Activated B cell treated with CpG ODN at 0.5 μM for 24 hours (primary cell): Measurements from ENCODE around the gene LRP2BP. TPM values are rescaled to one million over a fixed set of nuclear protein-coding genes. Genes with fewer than 3 reads are reported as not detected.

ENCODE experiments used
- ATAC-seq: fragments of 200-7000 bp; cut with Tn5 transposase; one replicate; pipeline ENCODE4 v1.10.0; 2021; ENCODE audit warnings: low read depth, mild to moderate bottlenecking, moderate library complexity
- CTCF ChIA-PET: fragments of 350-600 bp; sonication (Branson Sonifier 250); formaldehyde crosslinking; loops from one replicate; lab custom pipeline; 2021; ENCODE audit warnings: antibody characterized with exemption; lab: Charles Lee
- POLR2A ChIA-PET: fragments of 350-600 bp; sonication (Branson Sonifier 250); formaldehyde crosslinking; loops from one replicate; lab custom pipeline; 2021; ENCODE audit warnings: antibody characterized with exemption; lab: Charles Lee
- DNase-seq: peaks from one replicate; pipeline ENCODE4 v3.0.0; 2022
- H3K27ac Mint-ChIP-seq: one replicate; pipeline ENCODE4 v1.8.0; 2020; ENCODE audit warnings: mixed read lengths
- H3K27me3 Mint-ChIP-seq: one replicate; pipeline ENCODE4 v1.8.0; 2021; ENCODE audit warnings: mixed read lengths
- H3K36me3 Mint-ChIP-seq: one replicate; pipeline ENCODE4 v1.8.0; 2021; ENCODE audit warnings: low read depth, mixed read lengths
- H3K4me1 Mint-ChIP-seq: one replicate; pipeline ENCODE4 v1.8.0; 2021; ENCODE audit warnings: mixed read lengths
- H3K4me3 Mint-ChIP-seq: one replicate; pipeline ENCODE4 v1.8.0; 2020; ENCODE audit warnings: mild to moderate bottlenecking, mixed read lengths
- H3K9me3 Mint-ChIP-seq: one replicate; pipeline ENCODE4 v1.8.0; 2020; ENCODE audit warnings: mixed read lengths
- intact Hi-C: fragments of 100-400 bp; cut with micrococcal nuclease; formaldehyde crosslinking; loops from one replicate; pipeline ENCODE4 v1.15.1; 2024
- total RNA-seq: library from RNA; stranded (reverse); gene quantifications from 2 replicates; pipeline ENCODE4 v1.2.3, GENCODE V29; 2022
- TF ChIP-seq, protein P1 (sequence below): fragments of 200-600 bp; IDR thresholded peaks from one replicate; pipeline ENCODE4 v1.8.0; 2022; ENCODE audit warnings: antibody characterized with exemption, mild to moderate bottlenecking

LRP2BP gene
- total RNA-seq, 1 donor from 2014 or later = 0.75 TPM

- DNase-seq (no peak), ATAC-seq (no peak)
- intact Hi-C loops = no loop called here
- CTCF ChIA-PET = no interaction called here
- no peak overlapping the region for H3K4me3 Mint-ChIP-seq
- no peaks in the 10 kb centered on the region for H3K4me1 Mint-ChIP-seq
- H3K27me3 Mint-ChIP-seq = no peaks in the 10 kb centered on the region
- TF ChIP-seq, protein P1, sequence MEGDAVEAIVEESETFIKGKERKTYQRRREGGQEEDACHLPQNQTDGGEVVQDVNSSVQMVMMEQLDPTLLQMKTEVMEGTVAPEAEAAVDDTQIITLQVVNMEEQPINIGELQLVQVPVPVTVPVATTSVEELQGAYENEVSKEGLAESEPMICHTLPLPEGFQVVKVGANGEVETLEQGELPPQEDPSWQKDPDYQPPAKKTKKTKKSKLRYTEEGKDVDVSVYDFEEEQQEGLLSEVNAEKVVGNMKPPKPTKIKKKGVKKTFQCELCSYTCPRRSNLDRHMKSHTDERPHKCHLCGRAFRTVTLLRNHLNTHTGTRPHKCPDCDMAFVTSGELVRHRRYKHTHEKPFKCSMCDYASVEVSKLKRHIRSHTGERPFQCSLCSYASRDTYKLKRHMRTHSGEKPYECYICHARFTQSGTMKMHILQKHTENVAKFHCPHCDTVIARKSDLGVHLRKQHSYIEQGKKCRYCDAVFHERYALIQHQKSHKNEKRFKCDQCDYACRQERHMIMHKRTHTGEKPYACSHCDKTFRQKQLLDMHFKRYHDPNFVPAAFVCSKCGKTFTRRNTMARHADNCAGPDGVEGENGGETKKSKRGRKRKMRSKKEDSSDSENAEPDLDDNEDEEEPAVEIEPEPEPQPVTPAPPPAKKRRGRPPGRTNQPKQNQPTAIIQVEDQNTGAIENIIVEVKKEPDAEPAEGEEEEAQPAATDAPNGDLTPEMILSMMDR = no peak
- peaks cover 10% of the 10 kb centered on the region for H3K9me3 Mint-ChIP-seq
- peaks cover 18% of the 10 kb centered on the region for H3K36me3 Mint-ChIP-seq
- H3K27ac Mint-ChIP-seq = no peak overlapping the region
- POLR2A ChIA-PET = no interaction called here
Observed at GRCh38 chr4:185378264-185378663, 17.5 kb downstream of the LRP2BP start.

- no peaks in the 10 kb centered on the region for H3K9me3 Mint-ChIP-seq
- peaks cover 40% of the 10 kb centered on the region for H3K36me3 Mint-ChIP-seq
- intact Hi-C loops = no loop called here
- ChIA-PET POLR2A (no interaction called here), CTCF (no interaction called here)
- TF ChIP-seq, protein P1 = no peak
- no peak overlapping the region for H3K4me3 Mint-ChIP-seq
- H3K4me1 Mint-ChIP-seq = no peaks in the 10 kb centered on the region
- no peak for DNase-seq
- no peak overlapping the region for H3K27ac Mint-ChIP-seq
- H3K27me3 Mint-ChIP-seq = no peaks in the 10 kb centered on the region
- ATAC-seq = no peak
Observed at GRCh38 chr4:185374573-185374972, 21.2 kb downstream of the LRP2BP start.

DNA sequence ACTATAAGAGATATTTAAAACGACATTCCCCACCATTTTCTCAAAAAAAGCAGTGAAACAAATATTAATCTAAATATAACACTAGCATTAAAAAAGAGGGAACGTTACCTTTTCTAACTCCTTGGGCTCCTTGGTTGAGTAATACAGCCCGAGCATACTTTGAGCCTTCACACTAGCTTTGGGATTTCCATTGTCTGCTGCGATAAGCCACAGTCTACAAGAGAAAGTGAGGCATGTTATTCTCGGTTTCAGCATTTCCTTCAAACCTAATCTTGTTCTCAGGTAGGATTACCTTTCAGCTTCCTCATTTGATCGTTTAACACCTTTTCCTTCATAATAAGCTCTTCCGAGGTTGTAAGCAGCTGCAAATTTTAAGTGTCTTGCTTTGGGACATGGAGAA is 21.7 kb downstream of the LRP2BP start:
- POLR2A ChIA-PET = no interaction called here
- intact Hi-C loops = no loop called here
- no peaks in the 10 kb centered on the region for H3K27me3 Mint-ChIP-seq
- H3K4me3 Mint-ChIP-seq = no peak overlapping the region
- peaks cover 44% of the 10 kb centered on the region for H3K36me3 Mint-ChIP-seq
- H3K9me3 Mint-ChIP-seq = no peaks in the 10 kb centered on the region
- no peaks in the 10 kb centered on the region for H3K4me1 Mint-ChIP-seq
- TF ChIP-seq, protein P1 = no peak
- H3K27ac Mint-ChIP-seq = no peak overlapping the region
- CTCF ChIA-PET = no interaction called here
- ATAC-seq (no peak), DNase-seq (no peak)

GRCh38 chr4:185371702-185372101 is 24.0 kb downstream of the LRP2BP start:
- ChIA-PET CTCF (no interaction called here), POLR2A (no interaction called here)
- DNase-seq (no peak), ATAC-seq (no peak)
- Mint-ChIP-seq H3K4me3 (no peak overlapping the region), H3K9me3 (no peaks in the 10 kb centered on the region), H3K27ac (no peak overlapping the region), H3K27me3 (no peaks in the 10 kb centered on the region), H3K4me1 (no peaks in the 10 kb centered on the region), H3K36me3 (peaks cover 53% of the 10 kb centered on the region)
- intact Hi-C loops = no loop called here
- TF ChIP-seq, protein P1 = no peak

- H3K4me1 Mint-ChIP-seq = no peaks in the 10 kb centered on the region
- TF ChIP-seq, protein P1 = no peak
- DNase-seq (no peak), ATAC-seq (no peak)
- H3K27ac Mint-ChIP-seq = no peak overlapping the region
- peaks cover 57% of the 10 kb centered on the region for H3K36me3 Mint-ChIP-seq
- ChIA-PET CTCF (interaction anchor here (1.5 kb wide), 1 partner anchor 19 kb away, joined by 3 read pairs; no protein-coding TSS in a partner anchor), POLR2A (no interaction called here)
- H3K9me3 Mint-ChIP-seq = no peaks in the 10 kb centered on the region
- H3K27me3 Mint-ChIP-seq = no peaks in the 10 kb centered on the region
- intact Hi-C loops = no loop called here
- H3K4me3 Mint-ChIP-seq = no peak overlapping the region
Observed at GRCh38 chr4:185370268-185370949, 25.3 kb downstream of the LRP2BP start.
